Measurements from ENCODE around the gene DYNLRB1.

Gene DYNLRB1

GRCh38 chr20:34585019-34585418, 68.8 kb downstream of the DYNLRB1 start:
- Mint-ChIP-seq H3K36me3 (ENCODE audit: low read depth) (peaks cover 18% of the 10 kb centered on the region), H3K27me3 (ENCODE audit: low read depth) (no peaks in the 10 kb centered on the region), H3K4me3 (no peak overlapping the region), H3K9me3 (no peaks in the 10 kb centered on the region), H3K27ac (no peak overlapping the region), H3K4me1 (no peaks in the 10 kb centered on the region)
- TF ChIP-seq CTCF (IDR thresholded peaks at IDR 0.05; ENCODE audit: unreplicated experiment in 3 of 3), result no peak

GRCh38 chr20:34586488-34587163, 70.4 kb downstream of the DYNLRB1 start:
- no peaks in the 10 kb centered on the region for H3K9me3 Mint-ChIP-seq
- H3K27ac Mint-ChIP-seq, result no peak overlapping the region
- no peak for TF ChIP-seq CTCF (IDR thresholded peaks at IDR 0.05; ENCODE audit: unreplicated experiment in 3 of 3)
- H3K4me1 Mint-ChIP-seq, result no peaks in the 10 kb centered on the region
- H3K4me3 Mint-ChIP-seq, result no peak overlapping the region
- H3K27me3 Mint-ChIP-seq (ENCODE audit: low read depth), result no peaks in the 10 kb centered on the region
- H3K36me3 Mint-ChIP-seq (ENCODE audit: low read depth), result peaks cover 11% of the 10 kb centered on the region

Data from nephron (organoid).